ENCODE data around the gene SPOCD1. TPM values are rescaled to one million over a fixed set of nuclear protein-coding genes. Genes with fewer than 3 reads are reported as not detected.

SPOCD1 gene
- total RNA-seq, 1 experiment from 2014 or later, result 0.16 TPM

- Histone ChIP-seq H3K36me3 (no peaks in the 10 kb centered on the region), H3K4me3 (no peak overlapping the region), H3K4me1 (no peaks in the 10 kb centered on the region), H3K27me3 (peaks cover 2% of the 10 kb centered on the region; the same call in 1 of the 2 replicates), H3K27ac (no peak overlapping the region), H3K9me3 (replicated peaks) (no peaks in the 10 kb centered on the region)
- no peak for DNase-seq
Observed at GRCh38 chr1:31790641-31791091, 25.2 kb downstream of the SPOCD1 start.

GRCh38 chr1:31790140-31790539 lies 25.7 kb downstream of the SPOCD1 start:
- Histone ChIP-seq H3K9me3 (replicated peaks) (no peaks in the 10 kb centered on the region), H3K4me1 (no peaks in the 10 kb centered on the region), H3K27me3 (no peaks in the 10 kb centered on the region; the same call in 1 of the 2 replicates), H3K36me3 (no peaks in the 10 kb centered on the region), H3K27ac (no peak overlapping the region), H3K4me3 (no peak overlapping the region)
- no peak for DNase-seq

- peaks cover 4% of the 10 kb centered on the region; the same call in 1 of the 2 replicates for H3K27me3 ChIP-seq
Observed at GRCh38 chr1:31789259-31790065, 26.4 kb downstream of the SPOCD1 start.

GRCh38 chr1:31788825-31789256 lies 27.0 kb downstream of the SPOCD1 start:
- DNase-seq, result no peak
- no peak overlapping the region for H3K27ac ChIP-seq
- peaks cover 4% of the 10 kb centered on the region; the same call in 1 of the 2 replicates for H3K27me3 ChIP-seq
- no peaks in the 10 kb centered on the region for H3K36me3 ChIP-seq
- no peaks in the 10 kb centered on the region for H3K4me1 ChIP-seq
- no peaks in the 10 kb centered on the region for H3K9me3 ChIP-seq (replicated peaks)
- peak overlapping the region; percentile 63 for H3K4me3 ChIP-seq

More at GRCh38 chr1:31789259-31790065, 26.4 kb downstream of the SPOCD1 start:
- DNase-seq, result peak; percentile 94
- Histone ChIP-seq H3K4me1 (no peaks in the 10 kb centered on the region), H3K27ac (no peak overlapping the region), H3K36me3 (no peaks in the 10 kb centered on the region), H3K4me3 (peak overlapping the region; percentile 63), H3K9me3 (replicated peaks) (no peaks in the 10 kb centered on the region)

GRCh38 chr1:31788138-31788824 lies 27.5 kb downstream of the SPOCD1 start:
- Histone ChIP-seq H3K27me3 (peaks cover 5% of the 10 kb centered on the region; the same call in 1 of the 2 replicates), H3K4me1 (no peaks in the 10 kb centered on the region), H3K9me3 (replicated peaks) (no peaks in the 10 kb centered on the region)

GRCh38 chr1:31787786-31788137 lies 28.1 kb downstream of the SPOCD1 start:
- no peaks in the 10 kb centered on the region for H3K9me3 ChIP-seq (replicated peaks)
- H3K27ac ChIP-seq, result no peak overlapping the region
- H3K36me3 ChIP-seq, result no peaks in the 10 kb centered on the region
- H3K4me1 ChIP-seq, result no peaks in the 10 kb centered on the region
- DNase-seq, result no peak
- H3K4me3 ChIP-seq, result peak overlapping the region; percentile 63
- peaks cover 8% of the 10 kb centered on the region; the same call in 1 of the 2 replicates for H3K27me3 ChIP-seq

More at GRCh38 chr1:31788138-31788824, 27.5 kb downstream of the SPOCD1 start:
- Histone ChIP-seq H3K36me3 (no peaks in the 10 kb centered on the region), H3K27ac (peak overlapping the region; percentile 34; the same call in 1 of the 2 replicates), H3K4me3 (peak overlapping the region; percentile 63)
- peak; percentile 93 to 96 for DNase-seq

GRCh38 chr1:31787261-31787660 lies 28.6 kb downstream of the SPOCD1 start:
- Histone ChIP-seq H3K27ac (no peak overlapping the region), H3K36me3 (no peaks in the 10 kb centered on the region), H3K27me3 (peaks cover 12% of the 10 kb centered on the region; the same call in 1 of the 2 replicates), H3K4me3 (no peak overlapping the region), H3K4me1 (no peaks in the 10 kb centered on the region), H3K9me3 (replicated peaks) (no peaks in the 10 kb centered on the region)
- no peak for DNase-seq

- H3K9me3 ChIP-seq (replicated peaks), result no peaks in the 10 kb centered on the region
Observed at GRCh38 chr1:31786366-31787060, 29.3 kb downstream of the SPOCD1 start.

GRCh38 chr1:31785947-31786290 lies 29.9 kb downstream of the SPOCD1 start:
- Histone ChIP-seq H3K27ac (no peak overlapping the region), H3K9me3 (replicated peaks) (no peaks in the 10 kb centered on the region), H3K36me3 (no peaks in the 10 kb centered on the region), H3K27me3 (peaks cover 17% of the 10 kb centered on the region; the same call in 1 of the 2 replicates), H3K4me1 (no peaks in the 10 kb centered on the region), H3K4me3 (no peak overlapping the region)
- DNase-seq, result no peak

More at GRCh38 chr1:31786366-31787060, 29.3 kb downstream of the SPOCD1 start:
- H3K4me3 ChIP-seq, result no peak overlapping the region
- H3K4me1 ChIP-seq, result no peaks in the 10 kb centered on the region
- no peak for DNase-seq
- H3K36me3 ChIP-seq, result no peaks in the 10 kb centered on the region
- no peak overlapping the region for H3K27ac ChIP-seq
- H3K27me3 ChIP-seq, result peaks cover 14% of the 10 kb centered on the region; the same call in 1 of the 2 replicates

- H3K4me3 ChIP-seq, result no peak overlapping the region
- peaks cover 17% of the 10 kb centered on the region; the same call in 1 of the 2 replicates for H3K27me3 ChIP-seq
- no peak for DNase-seq
- no peaks in the 10 kb centered on the region for H3K36me3 ChIP-seq
- no peaks in the 10 kb centered on the region for H3K9me3 ChIP-seq (replicated peaks)
- H3K4me1 ChIP-seq, result no peaks in the 10 kb centered on the region
- no peak overlapping the region for H3K27ac ChIP-seq
Observed at GRCh38 chr1:31785020-31785946, 30.5 kb downstream of the SPOCD1 start.

GRCh38 chr1:31784356-31785019 lies 31.3 kb downstream of the SPOCD1 start:
- no peak overlapping the region for H3K4me3 ChIP-seq
- no peaks in the 10 kb centered on the region for H3K4me1 ChIP-seq
- no peak for DNase-seq
- peaks cover 17% of the 10 kb centered on the region; the same call in 1 of the 2 replicates for H3K27me3 ChIP-seq
- no peaks in the 10 kb centered on the region for H3K36me3 ChIP-seq
- no peaks in the 10 kb centered on the region for H3K9me3 ChIP-seq (replicated peaks)
- H3K27ac ChIP-seq, result no peak overlapping the region

- no peak for DNase-seq
- H3K4me3 ChIP-seq, result no peak overlapping the region
- peaks cover 17% of the 10 kb centered on the region; the same call in 1 of the 2 replicates for H3K27me3 ChIP-seq
- no peaks in the 10 kb centered on the region for H3K4me1 ChIP-seq
- H3K36me3 ChIP-seq, result no peaks in the 10 kb centered on the region
- no peak overlapping the region for H3K27ac ChIP-seq
- no peaks in the 10 kb centered on the region for H3K9me3 ChIP-seq (replicated peaks)
Observed at GRCh38 chr1:31783846-31784245, 32.0 kb downstream of the SPOCD1 start.
